HepG2 (cell line): ENCODE measurements around the gene NEDD4L. TPM values are rescaled to one million over a fixed set of nuclear protein-coding genes. Genes with fewer than 3 reads are reported as not detected.

Experiments used
- ATAC-seq: fragments of 200-7000 bp; cut with Tn5 transposase; 3 replicates; pipeline ENCODE4 v1.9.1; 2020; ENCODE audit warnings: mild to moderate bottlenecking, moderate library complexity
- BruUV-seq: library from RNA; stranded (reverse); fragments of 400-500 nt; replicated peaks from 2 replicates; lab custom pipeline; 2021; lab: Mats Ljungman, UMichigan
- CTCF ChIA-PET: fragments of 300-600 bp; formaldehyde crosslinking; extraction: SDS; loops from one replicate; lab custom pipeline; 2021; ENCODE audit warnings: low total read pairs, inconsistent platforms, low intra/inter-chr PET ratio; lab: Yijun Ruan, JAX
- POLR2A ChIA-PET: fragments of 350-600 bp; sonication (Branson Sonifier 250); formaldehyde crosslinking; loops from one replicate; lab custom pipeline; 2020; ENCODE audit warnings: antibody characterized with exemption, inconsistent platforms; lab: Yijun Ruan, JAX
- DNase-seq: peaks from one replicate; pipeline ENCODE4 v3.0.0-alpha.2; 2015; ENCODE audit warnings: low spot score
- FAIRE-seq: peaks from 3 replicates; lab custom pipeline; 2011; peaks lifted over from hg19 to GRCh38; lab: Jason Lieb, UNC
- H2AFZ ChIP-seq: one replicate; pipeline ENCODE4 v1.6.1; 2011; ENCODE audit warnings: low read length, inconsistent platforms
- H3K27ac ChIP-seq: fragments of 300-600 bp; 3 replicates; pipeline ENCODE4 v1.8.0; 2011; ENCODE audit warnings: mixed run types, mild to moderate bottlenecking, mixed read lengths, low read length, inconsistent platforms; ENCODE audit not compliant: insufficient read depth; ENCODE audit errors: extremely low read length
- H3K27me3 ChIP-seq, 2 experiments: fragments of 200-600 bp in 1 of 2; 2 replicates in 1 of 2; 3 replicates in 1 of 2; pipeline versions ENCODE4 v1.6.0 to v1.8.0; 2011; ENCODE audit warnings: low read length in 2 of 2, mild to moderate bottlenecking in 2 of 2, moderate library complexity in 2 of 2, inconsistent platforms in 1 of 2; ENCODE audit not compliant: insufficient read depth in 2 of 2, control insufficient read depth in 1 of 2
- H3K36me3 ChIP-seq, 2 experiments: fragments of 200-600 bp in 1 of 2; replicated peaks in 1 of 2; 2 replicates in 1 of 2; 3 replicates in 1 of 2; pipeline versions ENCODE4 v1.5.1 to v1.8.0; 2011; ENCODE audit warnings: low read length in 2 of 2, inconsistent platforms in 1 of 2; ENCODE audit not compliant: insufficient read depth in 2 of 2, control insufficient read depth in 1 of 2
- H3K4me1 ChIP-seq: 2 replicates; pipeline ENCODE4 v1.5.1; 2012; ENCODE audit warnings: low read length, inconsistent platforms; ENCODE audit not compliant: insufficient read depth
- H3K4me2 ChIP-seq: 2 replicates; pipeline ENCODE4 v1.6.0; 2011; ENCODE audit warnings: low read depth, low read length, inconsistent platforms
- H3K4me3 ChIP-seq, 3 experiments: fragments of 200-600 bp in 1 of 3; sonication (generic), shearing (Covaris generic) in 1 of 3; replicated peaks in 1 of 3; 2 replicates each; pipeline ENCODE4 v1.5.1; 2011 to 2016; ENCODE audit warnings: low read length in 3 of 3, inconsistent platforms in 2 of 3, low read depth in 2 of 3, mild to moderate bottlenecking in 2 of 3, control low read depth in 1 of 3, mixed read lengths in 1 of 3; ENCODE audit not compliant: insufficient read depth in 1 of 3
- H3K79me2 ChIP-seq: one replicate; pipeline ENCODE4 v1.6.1; 2011; ENCODE audit warnings: low read length, inconsistent platforms; ENCODE audit not compliant: insufficient read depth
- H3K9ac ChIP-seq: 2 replicates; pipeline ENCODE4 v1.6.0; 2011; ENCODE audit warnings: mild to moderate bottlenecking, low read depth, low read length, inconsistent platforms; ENCODE audit not compliant: insufficient read depth
- H3K9me3 ChIP-seq: 2 replicates; pipeline ENCODE4 v1.5.1; 2012; ENCODE audit warnings: mild to moderate bottlenecking, low read length
- H4K20me1 ChIP-seq: 2 replicates; pipeline ENCODE4 v1.6.0; 2011; ENCODE audit warnings: inconsistent platforms, mild to moderate bottlenecking, low read length, moderate library complexity; ENCODE audit not compliant: insufficient read depth
- ARNT2 ChIP-seq: sonication (generic); formaldehyde crosslinking; IDR thresholded peaks from 2 replicates; pipeline ENCODE4 v1.8.0; 2022; ENCODE audit warnings: mild to moderate bottlenecking, low read depth, missing genetic modification reagents, moderate library complexity
- GATAD1 ChIP-seq: IDR thresholded peaks from 2 replicates; pipeline ENCODE4 v1.6.1; 2016; ENCODE audit warnings: missing genetic modification reagents, missing compliant biosample characterization
- SATB2 ChIP-seq: sonication (generic); formaldehyde crosslinking; IDR thresholded peaks from 2 replicates; pipeline ENCODE4 v1.5.0; 2020; ENCODE audit warnings: missing genetic modification reagents
- SCMH1 ChIP-seq: sonication (generic); formaldehyde crosslinking; IDR thresholded peaks from 2 replicates; pipeline ENCODE4 v1.9.0; 2021; ENCODE audit warnings: missing genetic modification reagents, mild to moderate bottlenecking, borderline replicate concordance
- SNRNP70 ChIP-seq: fragments of 200-400 bp; formaldehyde crosslinking; IDR thresholded peaks from 2 replicates; pipeline ENCODE4 v1.6.1; 2017; ENCODE audit warnings: mild to moderate bottlenecking, low read depth, low read length, moderate library complexity
- SP5 ChIP-seq: IDR thresholded peaks from 2 replicates; pipeline ENCODE4 v1.6.1; 2016; ENCODE audit warnings: low read depth, borderline replicate concordance
- THAP9 ChIP-seq: sonication (generic); formaldehyde crosslinking; IDR thresholded peaks from 2 replicates; pipeline ENCODE4; 2020; ENCODE audit warnings: missing genetic modification reagents, mild to moderate bottlenecking, borderline replicate concordance
- ZIK1 ChIP-seq: sonication (generic); formaldehyde crosslinking; IDR thresholded peaks from 2 replicates; pipeline ENCODE4 v1.5.0; 2020; ENCODE audit warnings: mild to moderate bottlenecking, low read depth, missing genetic modification reagents, borderline replicate concordance
- ZNF138 ChIP-seq: sonication (generic); formaldehyde crosslinking; IDR thresholded peaks from 2 replicates; pipeline ENCODE4 v1.5.0; 2020; ENCODE audit warnings: mild to moderate bottlenecking, low read depth, missing genetic modification reagents
- ZNF282 ChIP-seq: fragments of 450-650 bp; IDR thresholded peaks from 2 replicates; pipeline ENCODE4 v1.6.1; 2018; ENCODE audit not compliant: partially characterized antibody
- ZNF512B ChIP-seq: sonication (generic); formaldehyde crosslinking; IDR thresholded peaks from 2 replicates; pipeline ENCODE4 v1.5.1; 2020; ENCODE audit warnings: missing genetic modification reagents, mild to moderate bottlenecking, borderline replicate concordance
- ZNF660 ChIP-seq: sonication (generic); formaldehyde crosslinking; IDR thresholded peaks from 2 replicates; pipeline ENCODE4 v1.5.1; 2020; ENCODE audit warnings: mild to moderate bottlenecking, low read depth, missing genetic modification reagents, borderline replicate concordance
- ZNF709 ChIP-seq: sonication (generic); formaldehyde crosslinking; IDR thresholded peaks from 2 replicates; pipeline ENCODE4 v1.5.0; 2020; ENCODE audit warnings: mild to moderate bottlenecking, missing genetic modification reagents
- ZNF792 ChIP-seq: IDR thresholded peaks from 2 replicates; pipeline ENCODE4 v1.6.1; 2016
- WGBS: methylation state at CpG from one replicate; pipeline ENCODE4 v1.1.6; 2017; ENCODE audit warnings: low lambda C conversion rate; 5-methylcytosine and 5-hydroxymethylcytosine counted together
- in situ Hi-C: cut with HindIII; loops from 2 replicates; pipeline ENCODE4 v1.10.0; 2017; ENCODE audit warnings: low pct_unique_long_range_greater_than_20kb; ENCODE audit not compliant: extremely low pct_ligation_motif_present
- intact Hi-C: fragments of 100-400 bp; cut with micrococcal nuclease; formaldehyde crosslinking; loops from one replicate; pipeline ENCODE4 v1.10.0; 2022; ENCODE audit not compliant: unreplicated experiment
- polyA plus RNA-seq, 8 experiments: library from polyadenylated mRNA; depleted of rRNA in 3 of 8; stranded (reverse) in 7 of 8; unstranded in 1 of 8; fragments of >200 nt; fragmentation: Illumina TruSeq in 4 of 8; extraction: Trizol in 4 of 8; gene quantifications; 2 replicates each; pipeline versions ENCODE4 v1.2.1 to v1.2.3, GENCODE V29; 2011 to 2016; ENCODE audit warnings: low read depth in 4 of 8, missing spikeins in 1 of 8, mixed read lengths in 1 of 8; ENCODE audit not compliant: insufficient read depth in 1 of 8
- total RNA-seq, 5 experiments: library from RNA; depleted of rRNA; stranded (reverse); fragments of >200 nt; fragmentation: Illumina TruSeq; extraction: Trizol; gene quantifications; 2 replicates each; pipeline ENCODE4 v1.2.3, GENCODE V29; 2016; ENCODE audit warnings: low read depth in 1 of 5
- TF ChIP-seq, protein P1 (sequence below): sonication (generic); formaldehyde crosslinking; IDR thresholded peaks from 2 replicates; pipeline ENCODE4 v1.4.0; 2020; ENCODE audit warnings: missing genetic modification reagents, borderline replicate concordance
- TF ChIP-seq, protein P2 (sequence below): sonication (generic); formaldehyde crosslinking; IDR thresholded peaks from 2 replicates; pipeline ENCODE4 v1.4.0; 2020; ENCODE audit warnings: missing genetic modification reagents

NEDD4L gene
- total and polyA plus RNA-seq, 2 of the 13 experiments (the other 11 are each of a cell fraction or from before 2014, with no cell fraction given), result 168 to 390 TPM

DNA sequence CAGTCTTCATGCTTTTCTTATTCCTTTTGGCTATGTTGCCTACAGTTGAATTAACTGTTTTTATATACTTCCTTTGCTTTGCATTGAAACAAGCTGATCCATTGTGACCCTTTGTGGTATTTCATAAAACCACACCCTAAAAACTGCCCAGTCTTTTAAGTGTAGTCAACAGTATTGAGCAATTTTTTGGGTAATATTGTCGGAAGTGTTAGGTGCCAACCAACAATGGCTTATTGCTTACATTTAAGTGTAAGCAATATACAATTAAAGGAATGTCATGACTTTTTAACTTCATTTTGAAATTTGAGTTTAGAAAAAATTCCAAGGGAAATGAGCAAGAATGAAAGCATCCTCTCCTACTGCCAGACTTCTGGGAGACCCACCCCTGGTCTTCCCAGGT, 174.1 kb downstream of the NEDD4L start:
- POLR2A ChIA-PET, result no interaction called here
- Histone ChIP-seq H3K4me3 (no peak overlapping the region), H3K27me3 (no peaks in the 10 kb centered on the region), H2AFZ (no peak overlapping the region), H3K4me1 (peaks cover 15% of the 10 kb centered on the region), H4K20me1 (no peaks in the 10 kb centered on the region), H3K79me2 (peaks cover 18% of the 10 kb centered on the region), H3K27ac (no peak overlapping the region), H3K36me3 (no peaks in the 10 kb centered on the region), H3K9me3 (no peaks in the 10 kb centered on the region), H3K4me2 (no peak overlapping the region), H3K9ac (no peak overlapping the region)
- FAIRE-seq (no peak), DNase-seq (no peak), ATAC-seq (no peak)
- CTCF ChIA-PET, result no interaction called here
- BruUV-seq, result no TSS peak
- TF ChIP-seq ZIK1 (CRISPR knock-in tag) (no peak), GATAD1 (CRISPR knock-in tag) (no peak), SP5 (CRISPR knock-in tag) (no peak), ZNF660 (CRISPR knock-in tag) (no peak), ARNT2 (no peak), THAP9 (CRISPR knock-in tag) (no peak), ZNF709 (CRISPR knock-in tag) (no peak), ZNF282 (no peak), SATB2 (CRISPR knock-in tag) (no peak), SCMH1 (CRISPR knock-in tag) (no peak), ZNF512B (no peak), ZNF792 (CRISPR knock-in tag) (no peak), SNRNP70 (no peak), ZNF138 (no peak)
- TF ChIP-seq, protein P1, sequence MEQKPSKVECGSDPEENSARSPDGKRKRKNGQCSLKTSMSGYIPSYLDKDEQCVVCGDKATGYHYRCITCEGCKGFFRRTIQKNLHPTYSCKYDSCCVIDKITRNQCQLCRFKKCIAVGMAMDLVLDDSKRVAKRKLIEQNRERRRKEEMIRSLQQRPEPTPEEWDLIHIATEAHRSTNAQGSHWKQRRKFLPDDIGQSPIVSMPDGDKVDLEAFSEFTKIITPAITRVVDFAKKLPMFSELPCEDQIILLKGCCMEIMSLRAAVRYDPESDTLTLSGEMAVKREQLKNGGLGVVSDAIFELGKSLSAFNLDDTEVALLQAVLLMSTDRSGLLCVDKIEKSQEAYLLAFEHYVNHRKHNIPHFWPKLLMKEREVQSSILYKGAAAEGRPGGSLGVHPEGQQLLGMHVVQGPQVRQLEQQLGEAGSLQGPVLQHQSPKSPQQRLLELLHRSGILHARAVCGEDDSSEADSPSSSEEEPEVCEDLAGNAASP (CRISPR knock-in tag), result no peak
- TF ChIP-seq, protein P2, sequence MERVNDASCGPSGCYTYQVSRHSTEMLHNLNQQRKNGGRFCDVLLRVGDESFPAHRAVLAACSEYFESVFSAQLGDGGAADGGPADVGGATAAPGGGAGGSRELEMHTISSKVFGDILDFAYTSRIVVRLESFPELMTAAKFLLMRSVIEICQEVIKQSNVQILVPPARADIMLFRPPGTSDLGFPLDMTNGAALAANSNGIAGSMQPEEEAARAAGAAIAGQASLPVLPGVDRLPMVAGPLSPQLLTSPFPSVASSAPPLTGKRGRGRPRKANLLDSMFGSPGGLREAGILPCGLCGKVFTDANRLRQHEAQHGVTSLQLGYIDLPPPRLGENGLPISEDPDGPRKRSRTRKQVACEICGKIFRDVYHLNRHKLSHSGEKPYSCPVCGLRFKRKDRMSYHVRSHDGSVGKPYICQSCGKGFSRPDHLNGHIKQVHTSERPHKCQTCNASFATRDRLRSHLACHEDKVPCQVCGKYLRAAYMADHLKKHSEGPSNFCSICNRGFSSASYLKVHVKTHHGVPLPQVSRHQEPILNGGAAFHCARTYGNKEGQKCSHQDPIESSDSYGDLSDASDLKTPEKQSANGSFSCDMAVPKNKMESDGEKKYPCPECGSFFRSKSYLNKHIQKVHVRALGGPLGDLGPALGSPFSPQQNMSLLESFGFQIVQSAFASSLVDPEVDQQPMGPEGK (CRISPR knock-in tag), result no peak
- in situ Hi-C loops, result no loop called here
- intact Hi-C loops, result no loop called here
- WGBS, result 87% methylated on average over 1 of the region's 1 CpG
